HG03571 (cell line): ENCODE results near the gene RAP1GAP.

Experiments
- ATAC-seq: cut with Tn5 transposase; IDR thresholded peaks from one replicate; pipeline ENCODE4 v1.9.1; 2021; ENCODE audit not compliant: unreplicated experiment

RAP1GAP gene

GRCh38 chr1:21612057-21612456 lies 57.1 kb downstream of the RAP1GAP start:
- ATAC-seq = no peak

DNA sequence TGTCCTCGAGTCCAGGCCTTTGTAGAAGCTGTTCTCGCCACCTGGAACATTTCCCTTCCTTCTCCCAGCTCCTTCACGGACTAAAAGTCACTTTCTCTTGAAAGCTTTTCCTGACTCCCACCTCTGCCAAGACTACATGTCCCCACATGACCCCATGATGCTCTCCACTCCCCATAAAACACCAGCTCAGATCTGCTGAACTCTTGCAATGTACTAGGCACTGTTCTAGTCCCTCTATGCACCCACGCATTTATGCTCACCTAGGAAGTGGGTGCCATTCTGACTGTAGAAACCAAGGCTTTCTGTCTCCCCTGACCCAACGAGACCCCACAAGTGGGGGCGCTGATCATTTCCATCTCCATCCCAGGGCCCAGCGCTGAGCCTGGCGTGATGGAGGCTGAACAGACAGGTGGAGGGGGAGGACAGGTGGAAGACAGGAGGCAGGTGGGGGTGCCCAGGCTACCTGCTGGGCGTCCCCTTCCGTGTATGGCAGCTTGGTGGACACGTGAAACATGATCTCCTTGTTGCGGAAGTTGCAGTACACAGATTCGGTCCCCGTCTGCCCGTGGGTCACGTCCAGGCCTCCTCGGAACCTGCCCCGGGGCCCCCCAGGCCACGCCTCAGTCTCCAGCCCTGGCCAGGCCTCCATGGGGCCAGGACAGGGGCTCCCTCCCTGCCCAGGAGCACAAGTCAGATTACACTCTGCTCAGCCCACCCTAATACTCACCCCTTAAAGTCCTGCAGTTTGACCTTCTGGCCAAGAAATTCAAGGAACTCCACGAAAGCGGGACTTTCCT lies 58.0 kb downstream of the RAP1GAP start:
- ATAC-seq = no peak

GRCh38 chr1:21610027-21610426 lies 59.1 kb downstream of the RAP1GAP start:
- ATAC-seq = no peak

GRCh38 chr1:21608798-21609197 lies 60.4 kb downstream of the RAP1GAP start:
- no peak for ATAC-seq

DNA sequence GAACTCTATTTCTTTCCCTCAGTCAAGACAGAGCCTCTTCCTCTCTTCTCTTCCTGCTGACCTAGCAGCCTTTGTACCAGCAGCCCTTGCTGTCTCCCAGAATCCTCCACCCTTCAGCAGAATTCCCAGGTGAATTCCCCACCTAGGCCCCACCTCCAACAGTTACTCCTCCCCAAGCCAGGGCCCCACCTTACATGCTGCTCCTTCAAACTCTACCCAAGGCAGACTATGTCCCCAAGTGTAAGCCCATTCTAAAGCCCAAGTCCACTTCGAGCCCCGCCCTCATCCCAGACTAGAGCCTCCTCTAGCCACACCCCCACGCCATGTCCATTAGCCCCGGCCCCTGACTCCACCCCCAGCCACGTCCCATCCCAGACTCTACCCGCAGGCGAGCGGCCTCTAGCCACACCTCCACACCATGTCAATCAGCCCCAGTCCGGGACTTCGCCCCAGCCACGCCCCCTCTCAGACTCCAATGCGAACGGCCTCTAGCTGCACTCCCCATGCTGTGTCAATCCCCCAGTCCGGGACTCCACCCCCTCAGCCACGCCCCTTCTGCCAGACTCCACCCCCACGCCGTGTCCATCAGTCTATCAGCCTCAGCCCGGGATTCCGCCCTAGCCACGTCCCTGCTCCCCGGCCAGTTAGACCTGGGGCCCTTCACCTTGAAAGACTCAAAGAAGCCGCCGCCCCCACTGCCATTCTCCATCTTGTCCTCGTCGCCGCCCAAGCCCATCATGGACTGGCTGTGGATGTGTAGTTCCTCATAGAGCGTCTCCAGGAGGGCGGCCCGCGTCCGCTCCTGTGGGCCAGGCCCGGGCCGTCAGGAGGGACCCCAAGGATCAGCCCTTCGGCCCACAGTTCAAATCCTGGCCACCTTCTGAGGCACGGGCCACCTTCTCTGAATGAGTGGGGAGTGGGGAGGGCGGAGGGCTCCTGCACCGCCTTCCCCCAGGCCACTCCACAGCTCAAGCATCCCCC lies 61.3 kb downstream of the RAP1GAP start:
- ATAC-seq = no peak

DNA sequence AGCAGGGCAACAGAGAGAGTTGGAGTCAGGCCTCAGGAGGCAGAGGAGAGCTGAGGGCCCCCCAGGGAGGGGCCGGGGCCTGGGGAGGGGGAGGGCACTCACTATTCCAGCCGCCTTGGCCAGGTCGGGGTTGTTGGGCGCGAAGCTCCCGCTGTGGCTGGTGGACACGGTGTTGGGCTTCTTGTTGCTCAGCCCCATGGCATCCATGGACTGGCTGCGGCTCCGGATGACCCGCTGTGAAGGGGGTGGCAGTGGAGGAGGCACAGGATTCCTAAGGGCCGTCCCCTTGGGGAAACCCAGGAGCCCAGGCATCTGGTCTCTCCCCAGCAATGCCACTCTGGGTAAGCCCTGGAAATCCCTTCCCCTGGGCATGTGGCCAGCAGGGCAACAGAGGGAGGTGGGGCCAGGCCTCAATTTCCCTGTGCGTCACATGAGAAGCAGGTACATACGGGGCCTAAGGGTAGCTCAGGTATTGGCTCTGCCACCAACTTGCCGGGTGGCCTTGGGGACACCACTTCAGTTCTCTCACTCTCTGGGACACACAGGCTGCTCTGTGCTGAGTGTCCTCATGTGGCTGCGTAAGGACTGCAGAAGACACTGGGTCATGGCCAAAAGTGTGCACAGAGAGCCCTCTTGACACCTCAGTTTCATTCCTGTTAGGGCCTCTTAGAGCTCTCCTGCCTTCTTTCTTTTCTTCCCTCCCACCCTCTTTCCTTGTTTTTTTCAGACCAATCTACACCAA lies 63.0 kb downstream of the RAP1GAP start:
- no peak for ATAC-seq

DNA sequence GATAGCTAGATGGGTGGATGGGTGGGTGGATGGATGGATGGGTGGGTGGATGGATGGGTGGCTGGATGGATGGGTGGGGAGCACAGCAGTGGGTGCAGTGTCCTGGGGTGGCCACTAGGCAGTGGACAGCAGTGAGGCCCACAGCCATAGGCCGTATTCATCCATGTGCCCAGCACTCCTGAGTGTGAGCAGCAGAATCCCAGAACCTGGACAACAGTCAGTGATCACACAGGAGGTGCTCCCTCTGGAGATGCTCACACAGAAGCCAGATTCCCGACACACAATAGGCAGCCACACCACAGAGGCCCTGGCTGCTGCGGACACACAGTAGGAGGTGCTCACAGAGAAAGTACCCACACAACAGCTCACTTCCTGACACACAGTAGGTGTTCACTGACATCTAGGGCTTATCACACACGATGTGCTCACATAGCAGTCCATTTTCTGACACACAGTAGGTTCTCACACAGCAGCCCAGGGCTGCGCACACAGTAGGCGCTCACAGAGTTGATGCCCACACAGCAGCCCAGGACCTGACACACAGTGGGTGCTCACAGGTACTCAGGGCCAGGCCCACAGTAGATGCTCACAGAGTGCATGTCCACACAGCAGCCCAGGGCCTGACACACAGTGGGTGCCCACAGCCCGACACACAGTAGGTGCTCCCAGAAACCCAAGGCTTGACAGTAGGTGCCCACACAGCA lies 64.0 kb downstream of the RAP1GAP start:
- no peak for ATAC-seq

- no peak for ATAC-seq
Measured at GRCh38 chr1:21604208-21604957, 64.8 kb downstream of the RAP1GAP start.

GRCh38 chr1:21603177-21604138 lies 65.7 kb downstream of the RAP1GAP start:
- ATAC-seq = no peak

GRCh38 chr1:21601278-21602048 lies 67.7 kb downstream of the RAP1GAP start:
- ATAC-seq = no peak

GRCh38 chr1:21599402-21599801 lies 69.8 kb downstream of the RAP1GAP start:
- no peak for ATAC-seq

DNA sequence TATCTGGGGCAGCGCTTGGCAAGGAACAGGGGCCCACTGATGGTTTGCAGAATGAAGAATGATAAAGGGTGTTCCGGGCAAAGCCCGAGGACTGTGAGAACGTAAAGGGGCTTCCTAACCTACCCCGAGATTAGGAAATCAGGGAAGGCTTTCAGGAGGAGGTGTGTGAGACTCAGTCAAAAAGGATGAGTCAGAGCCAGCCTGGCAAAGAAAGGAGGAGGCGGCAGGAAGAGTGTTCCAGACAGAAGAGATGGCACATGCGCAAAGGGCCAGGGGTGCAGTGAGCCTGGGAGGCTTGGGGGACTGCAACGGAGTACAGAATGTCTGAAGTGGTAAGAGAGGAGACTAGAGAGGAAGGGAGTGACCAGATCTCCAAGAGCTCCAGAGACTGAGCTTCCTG lies 70.3 kb downstream of the RAP1GAP start:
- ATAC-seq = no peak

DNA sequence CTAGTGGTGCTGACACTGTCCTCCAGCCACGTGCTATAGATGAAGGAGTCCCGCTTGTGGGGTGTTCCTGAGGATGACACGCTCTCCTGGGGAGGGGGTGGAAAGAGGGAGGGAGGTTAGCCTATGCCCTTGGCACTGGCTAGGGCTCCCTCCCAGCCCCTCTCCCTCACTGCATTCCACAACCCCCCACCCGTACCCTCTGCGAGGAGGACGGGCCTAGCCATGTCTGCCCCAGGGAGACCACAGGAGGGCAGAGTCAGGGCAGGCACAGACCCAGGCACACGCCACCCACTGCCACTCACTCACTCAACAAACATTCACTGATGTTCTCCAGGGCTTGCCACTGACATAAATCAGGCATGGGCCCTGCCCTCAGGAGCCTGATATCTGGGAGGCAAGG lies 70.7 kb downstream of the RAP1GAP start:
- no peak for ATAC-seq

GRCh38 chr1:21597753-21598152 lies 71.4 kb downstream of the RAP1GAP start:
- ATAC-seq = no peak

DNA sequence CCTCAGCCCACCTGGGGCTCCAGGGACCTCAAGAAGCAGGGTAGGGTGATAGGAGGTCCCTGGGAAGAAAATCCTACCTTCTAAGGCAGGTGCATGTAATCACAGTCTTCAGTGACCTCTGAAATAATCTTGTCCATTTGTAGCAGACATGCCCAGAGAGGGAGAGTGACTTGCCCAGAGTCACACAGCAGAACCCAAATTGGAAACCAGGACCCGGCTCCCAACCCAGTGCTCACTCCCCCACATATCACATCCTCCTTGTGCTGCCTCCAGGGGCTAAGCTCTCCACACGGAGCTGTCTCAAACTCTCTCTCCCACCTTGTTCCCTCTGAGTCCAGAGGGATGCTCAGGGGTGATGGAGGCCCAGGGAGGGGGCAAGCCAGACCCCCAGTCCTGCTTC lies 72.5 kb downstream of the RAP1GAP start:
- ATAC-seq = no peak

GRCh38 chr1:21596174-21596573 lies 73.0 kb downstream of the RAP1GAP start:
- ATAC-seq = no peak

GRCh38 chr1:21594935-21595897 lies 73.9 kb downstream of the RAP1GAP start:
- no peak for ATAC-seq
